KOPT-K1 (cell line): ENCODE measurements around the gene IWS1.

Source experiments
- H3K27ac ChIP-seq: fragments of 200-600 bp; sonication (generic); 2 replicates; pipeline ENCODE4 v1.5.1; 2016; ENCODE audit warnings: antibody characterized with exemption, mild to moderate bottlenecking, low read depth, low read length; ENCODE audit not compliant: poor library complexity, severe bottlenecking
- H3K36me3 ChIP-seq: fragments of 200-600 bp; sonication (generic); 2 replicates; pipeline ENCODE4 v1.5.1; 2017; ENCODE audit warnings: antibody characterized with exemption, mild to moderate bottlenecking, low read length, moderate library complexity; ENCODE audit not compliant: insufficient read depth
- H3K9me3 ChIP-seq: fragments of 200-600 bp; sonication (generic); 2 replicates; pipeline ENCODE4 v1.5.1; 2017; ENCODE audit warnings: antibody characterized with exemption, low read length, mild to moderate bottlenecking; ENCODE audit not compliant: insufficient read depth, poor library complexity, severe bottlenecking

IWS1 gene

GRCh38 chr2:127449898-127450297, 76.4 kb downstream of the IWS1 start:
- no peak overlapping the region for H3K27ac ChIP-seq
- no peaks in the 10 kb centered on the region for H3K36me3 ChIP-seq

GRCh38 chr2:127449414-127449813, 76.9 kb downstream of the IWS1 start:
- no peak overlapping the region for H3K27ac ChIP-seq
- peaks cover 8% of the 10 kb centered on the region for H3K9me3 ChIP-seq

More at GRCh38 chr2:127449898-127450297, 76.4 kb downstream of the IWS1 start:
- peaks cover 4% of the 10 kb centered on the region for H3K9me3 ChIP-seq

GRCh38 chr2:127448526-127448925, 77.8 kb downstream of the IWS1 start:
- Histone ChIP-seq H3K9me3 (peaks cover 8% of the 10 kb centered on the region), H3K27ac (no peak overlapping the region), H3K36me3 (no peaks in the 10 kb centered on the region)

More at GRCh38 chr2:127449414-127449813, 76.9 kb downstream of the IWS1 start:
- H3K36me3 ChIP-seq, result no peaks in the 10 kb centered on the region

- Histone ChIP-seq H3K36me3 (no peaks in the 10 kb centered on the region), H3K27ac (no peak overlapping the region), H3K9me3 (peaks cover 15% of the 10 kb centered on the region)
Measured at GRCh38 chr2:127439343-127439742, 86.9 kb downstream of the IWS1 start.

GRCh38 chr2:127437781-127438726, 88.2 kb downstream of the IWS1 start:
- Histone ChIP-seq H3K9me3 (peaks cover 15% of the 10 kb centered on the region), H3K36me3 (no peaks in the 10 kb centered on the region), H3K27ac (no peak overlapping the region)

GRCh38 chr2:127437056-127437455, 89.2 kb downstream of the IWS1 start:
- H3K9me3 ChIP-seq, result peaks cover 15% of the 10 kb centered on the region
- no peaks in the 10 kb centered on the region for H3K36me3 ChIP-seq
- H3K27ac ChIP-seq, result no peak overlapping the region

GRCh38 chr2:127434515-127434914, 91.8 kb downstream of the IWS1 start:
- Histone ChIP-seq H3K27ac (no peak overlapping the region), H3K36me3 (no peaks in the 10 kb centered on the region)

GRCh38 chr2:127431408-127432023, 94.8 kb downstream of the IWS1 start:
- Histone ChIP-seq H3K9me3 (no peaks in the 10 kb centered on the region), H3K27ac (no peak overlapping the region), H3K36me3 (no peaks in the 10 kb centered on the region)

More at GRCh38 chr2:127434515-127434914, 91.8 kb downstream of the IWS1 start:
- peaks cover 1% of the 10 kb centered on the region for H3K9me3 ChIP-seq
